GM12878 (cell line): ENCODE results near the gene VPS54. TPM values are rescaled to one million over a fixed set of nuclear protein-coding genes. Genes with fewer than 3 reads are reported as not detected.

ENCODE experiments used
- ATAC-seq: fragments of 200-7000 bp; cut with Tn5 transposase; 3 replicates; pipeline ENCODE4 v1.9.1; 2020; ENCODE audit warnings: mild to moderate bottlenecking, moderate library complexity
- BruUV-seq: library from RNA; stranded (reverse); fragments of 400-500 nt; replicated peaks from 2 replicates; lab custom pipeline; 2021; lab: Mats Ljungman, UMichigan
- CTCF ChIA-PET: fragments of 300-600 bp; sonication (Branson Sonifier 250); formaldehyde crosslinking; extraction: SDS; loops from one replicate; lab custom pipeline; 2021; ENCODE audit warnings: inconsistent platforms; lab: Yijun Ruan, JAX
- POLR2A ChIA-PET: fragments of 350-600 bp; formaldehyde crosslinking; extraction: SDS; loops from one replicate; lab custom pipeline; 2021; ENCODE audit warnings: inconsistent platforms; lab: Charles Lee
- RAD21 ChIA-PET: fragments of 300-600 bp; sonication (Branson Sonifier 250); formaldehyde crosslinking; loops from one replicate; lab custom pipeline; 2023; ENCODE audit warnings: antibody characterized with exemption; ENCODE audit not compliant: unreplicated experiment; lab: Charles Lee
- SMC1A ChIA-PET: fragments of 300-600 bp; sonication (Branson Sonifier 250); formaldehyde crosslinking; loops from one replicate; lab custom pipeline; 2023; ENCODE audit not compliant: unreplicated experiment, uncharacterized antibody; lab: Charles Lee
- DNase-seq: peaks from one replicate; pipeline ENCODE4 v3.0.0-alpha.2; 2011; ENCODE audit warnings: low read depth, low spot score
- FAIRE-seq: peaks from 3 replicates; lab custom pipeline; 2011; peaks lifted over from hg19 to GRCh38; lab: Jason Lieb, UNC
- H2AFZ ChIP-seq: 2 replicates; pipeline ENCODE4 v1.6.0; 2011; ENCODE audit warnings: low read depth, low read length, control low read depth; ENCODE audit not compliant: control insufficient read depth
- H3K27ac ChIP-seq: 2 replicates; pipeline ENCODE4 v1.5.1; 2011; ENCODE audit warnings: control low read depth; ENCODE audit not compliant: control insufficient read depth, insufficient read depth
- H3K27me3 ChIP-seq, 2 experiments: replicated peaks in 1 of 2; 2 replicates each; pipeline versions ENCODE4 v1.6.0 to v1.6.1; 2011; ENCODE audit warnings: low read length in 1 of 2; ENCODE audit not compliant: control insufficient read depth in 2 of 2, insufficient read depth in 2 of 2
- H3K36me3 ChIP-seq, 2 experiments: 2 replicates each; pipeline ENCODE4 v1.5.1; 2011; ENCODE audit warnings: low read length in 1 of 2; ENCODE audit not compliant: control insufficient read depth in 2 of 2, insufficient read depth in 2 of 2
- H3K4me1 ChIP-seq: 2 replicates; pipeline ENCODE4 v1.6.1; 2011; ENCODE audit warnings: mild to moderate bottlenecking, low read length, moderate library complexity, mixed read lengths; ENCODE audit not compliant: control insufficient read depth, insufficient read depth
- H3K4me2 ChIP-seq: 2 replicates; pipeline ENCODE4 v1.6.0; 2011; ENCODE audit warnings: control low read depth; ENCODE audit not compliant: control insufficient read depth, insufficient read depth
- H3K4me3 ChIP-seq: fragments of 200-600 bp; sonication (generic); 2 replicates; pipeline ENCODE4 v1.5.1; 2016
- H3K79me2 ChIP-seq: 2 replicates; pipeline ENCODE4 v1.6.0; 2011; ENCODE audit warnings: low read length; ENCODE audit not compliant: control insufficient read depth, insufficient read depth
- H3K9ac ChIP-seq: 2 replicates; pipeline ENCODE4 v1.8.0; 2011; ENCODE audit warnings: low read length, control low read depth, mixed read lengths; ENCODE audit not compliant: control insufficient read depth, insufficient read depth
- H3K9me3 ChIP-seq: replicated peaks from 3 replicates; pipeline ENCODE4 v1.5.1; 2011; ENCODE audit warnings: mild to moderate bottlenecking, low read length; ENCODE audit not compliant: control insufficient read depth, insufficient read depth
- H4K20me1 ChIP-seq: 2 replicates; pipeline ENCODE4 v1.6.0; 2011; ENCODE audit not compliant: control insufficient read depth, insufficient read depth
- CBFB ChIP-seq: IDR thresholded peaks from 2 replicates; pipeline ENCODE4 v1.6.1; 2016; ENCODE audit warnings: antibody characterized with exemption, low read depth
- CBX3 ChIP-seq: fragments of 200-600 bp; sonication (generic); IDR thresholded peaks from 2 replicates; pipeline ENCODE4 v1.6.1; 2016; ENCODE audit warnings: low read depth, borderline replicate concordance
- ESRRA ChIP-seq: IDR thresholded peaks from 2 replicates; pipeline ENCODE4 v1.6.1; 2012; ENCODE audit warnings: mild to moderate bottlenecking, low read length, improper control_type of control experiment
- FOXM1 ChIP-seq: IDR thresholded peaks from 2 replicates; pipeline ENCODE4 v1.6.1; 2012; ENCODE audit warnings: low read depth, mild to moderate bottlenecking, inconsistent platforms, low read length, moderate library complexity
- JUNB ChIP-seq: IDR thresholded peaks from 2 replicates; pipeline ENCODE4 v1.6.1; 2016; ENCODE audit warnings: antibody characterized with exemption, mild to moderate bottlenecking
- NR2C1 ChIP-seq: fragments of 450-650 bp; IDR thresholded peaks from 2 replicates; pipeline ENCODE4 v1.6.1; 2017; ENCODE audit warnings: antibody characterized with exemption, mild to moderate bottlenecking, moderate library complexity
- NR2C2 ChIP-seq: IDR thresholded peaks from 2 replicates; pipeline ENCODE4 v1.6.1; 2011; ENCODE audit warnings: borderline replicate concordance, low read depth; ENCODE audit not compliant: control insufficient read depth, insufficient read length
- PKNOX1 ChIP-seq: fragments of 450-650 bp; IDR thresholded peaks from 2 replicates; pipeline ENCODE4 v1.6.1; 2016; ENCODE audit warnings: mild to moderate bottlenecking
- PML ChIP-seq: IDR thresholded peaks from 2 replicates; pipeline ENCODE4 v1.6.1; 2012; ENCODE audit warnings: low read length, inconsistent platforms
- SPI1 ChIP-seq: IDR thresholded peaks from 2 replicates; pipeline ENCODE4 v1.6.1; 2011; ENCODE audit warnings: low read depth, mild to moderate bottlenecking, low read length, moderate library complexity, borderline replicate concordance; ENCODE audit not compliant: insufficient read depth
- SRF ChIP-seq, 2 experiments: IDR thresholded peaks; 2 replicates each; pipeline ENCODE4 v1.6.1; 2011; ENCODE audit warnings: low read depth in 2 of 2, low read length in 2 of 2, mild to moderate bottlenecking in 1 of 2, moderate library complexity in 1 of 2
- STAT1 ChIP-seq: fragments of 450-650 bp; conservative IDR thresholded peaks from 2 replicates; pipeline ENCODE4 v1.6.1; 2014; ENCODE audit warnings: antibody characterized with exemption, mild to moderate bottlenecking
- SUPT20H ChIP-seq: IDR thresholded peaks from 2 replicates; pipeline ENCODE4 v1.6.1; 2011; ENCODE audit warnings: low read depth, mild to moderate bottlenecking, low read length, moderate library complexity, borderline replicate concordance; ENCODE audit not compliant: control insufficient read depth
- SUZ12 ChIP-seq: fragments of 200-600 bp; sonication (generic); IDR thresholded peaks from one replicate; pipeline ENCODE4 v1.6.1; 2018; ENCODE audit warnings: antibody characterized with exemption, mild to moderate bottlenecking; ENCODE audit not compliant: unreplicated experiment
- TARDBP ChIP-seq: IDR thresholded peaks from 2 replicates; pipeline ENCODE4 v1.6.1; 2016; ENCODE audit warnings: borderline replicate concordance
- ZNF207 ChIP-seq: fragments of 450-650 bp; IDR thresholded peaks from 2 replicates; pipeline ENCODE4 v1.6.1; 2014; ENCODE audit warnings: antibody characterized with exemption, mild to moderate bottlenecking, borderline replicate concordance
- ZNF384 ChIP-seq: IDR thresholded peaks from 2 replicates; pipeline ENCODE4 v1.6.1; 2012; ENCODE audit warnings: low read depth, mild to moderate bottlenecking, low read length, improper control_type of control experiment, borderline replicate concordance
- ZNF622 ChIP-seq: fragments of 450-650 bp; IDR thresholded peaks from 2 replicates; pipeline ENCODE4 v1.6.1; 2017; ENCODE audit warnings: mild to moderate bottlenecking, inconsistent platforms
- WGBS: methylation state at CpG from one replicate; pipeline ENCODE4 v1.1.6; 2016; ENCODE audit warnings: low lambda C conversion rate; ENCODE audit not compliant: insufficient replicate concordance, insufficient coverage; ENCODE audit errors: missing lambda C conversion rate; 5-methylcytosine and 5-hydroxymethylcytosine counted together
- in situ Hi-C: fragments of 300-500 bp; cut with MboI; formaldehyde crosslinking; loops from 9 replicates; pipeline ENCODE4 v1.14.3; 2018; ENCODE audit warnings: mixed read lengths
- intact Hi-C: fragments of 100-400 bp; cut with micrococcal nuclease; formaldehyde crosslinking; loops from one replicate; pipeline ENCODE4 v1.14.2; 2022; ENCODE audit not compliant: unreplicated experiment
- polyA plus RNA-seq, 11 experiments: library from polyadenylated mRNA; depleted of rRNA in 4 of 11; unstranded in 6 of 11; stranded (reverse) in 5 of 11; fragments of >200 nt; fragmentation: Nextera tagmentation in 4 of 11; fragmentation: Illumina TruSeq in 1 of 11; extraction: Ambion mirVana in 4 of 11; extraction: Trizol in 1 of 11; gene quantifications; 1 replicate in 1 of 11; 2 replicates in 10 of 11; pipeline versions ENCODE4 v1.2.1 to v1.2.3, GENCODE V29; 2011 to 2016; ENCODE audit warnings: inconsistent platforms in 2 of 11, missing spikeins in 2 of 11, low read depth in 1 of 11
- total RNA-seq, 4 experiments: library from RNA; depleted of rRNA in 3 of 4; stranded (reverse); fragments of >200 nt in 3 of 4; fragmentation: Illumina TruSeq in 1 of 4; extraction: Trizol in 1 of 4; gene quantifications; 2 replicates each; pipeline versions ENCODE4 v1.2.1 to v1.2.3, GENCODE V29; 2013 to 2021
- TF ChIP-seq, protein P1 (sequence below): IDR thresholded peaks from 2 replicates; pipeline ENCODE4 v1.6.1; 2011; ENCODE audit warnings: mild to moderate bottlenecking, low read depth, low read length, moderate library complexity; ENCODE audit not compliant: insufficient replicate concordance

VPS54 gene
- total and polyA plus RNA-seq, 10 of the 15 experiments (the other 5 are each of a cell fraction or from before 2014, with no cell fraction given), result 1.6 to 16.2 (median 9.3) TPM

GRCh38 chr2:63902149-63902548 lies 117.1 kb downstream of the VPS54 start:
- BruUV-seq, result no TSS peak
- CTCF ChIA-PET, result no interaction called here
- Histone ChIP-seq H3K27ac (no peak overlapping the region), H4K20me1 (no peaks in the 10 kb centered on the region), H3K79me2 (no peaks in the 10 kb centered on the region), H2AFZ (no peak overlapping the region), H3K4me3 (no peak overlapping the region), H3K36me3 (peaks cover 0 to 11% of the 10 kb centered on the region in 2 experiments; a peak in 3 of 4 replicates), H3K9ac (no peak overlapping the region), H3K27me3 (no peaks in the 10 kb centered on the region), H3K4me1 (no peaks in the 10 kb centered on the region), H3K4me2 (no peak overlapping the region), H3K9me3 (peaks cover 15% of the 10 kb centered on the region)
- DNase-seq (no peak), ATAC-seq (no peak), FAIRE-seq (no peak)
- RAD21 ChIA-PET, result no interaction called here
- SMC1A ChIA-PET, result interaction anchor here (1.0 kb wide), 1 partner anchor 23 kb away, joined by 3 read pairs; no protein-coding TSS in a partner anchor
- in situ Hi-C loops (no loop called here), intact Hi-C loops (no loop called here)
- TF ChIP-seq SPI1 (no peak), NR2C1 (no peak), SRF (IDR thresholded peaks at IDR 0.05; ENCODE audit: low read depth in 2 of 2, low read length in 2 of 2) (no peak), ZNF622 (no peak), PKNOX1 (no peak), ZNF384 (no peak)
- POLR2A ChIA-PET, result no interaction called here

- Histone ChIP-seq H3K27me3 (no peaks in the 10 kb centered on the region), H4K20me1 (no peaks in the 10 kb centered on the region), H2AFZ (no peak overlapping the region), H3K27ac (no peak overlapping the region), H3K4me3 (no peak overlapping the region), H3K36me3 (peaks cover 0 to 9% of the 10 kb centered on the region in 2 experiments), H3K4me1 (no peaks in the 10 kb centered on the region), H3K4me2 (no peak overlapping the region), H3K9me3 (peaks cover 14% of the 10 kb centered on the region), H3K79me2 (no peaks in the 10 kb centered on the region), H3K9ac (no peak overlapping the region)
- ChIA-PET POLR2A (interaction anchor here (0.6 to 0.9 kb wide), 2 partner anchors 49 to 59 kb away, joined by 3 read pairs; no protein-coding TSS in a partner anchor), CTCF (interaction anchor here (0.9 to 1.6 kb wide), 5 partner anchors 9 to 200 kb away, joined by 3 to 7 read pairs (median 3); no protein-coding TSS in a partner anchor), RAD21 (interaction anchor here (0.9 kb wide), 1 partner anchor 38 kb away, joined by 5 read pairs; no protein-coding TSS in a partner anchor), SMC1A (interaction anchor here (0.5 to 2.0 kb wide), 5 partner anchors 15 to 409 kb away, joined by 3 to 6 read pairs (median 3); no protein-coding TSS in a partner anchor)
- DNase-seq (no peak), FAIRE-seq (no peak), ATAC-seq (no peak)
- intact Hi-C loops, result no loop called here
- WGBS, result 96% methylated on average over 1 of the region's 1 CpG
- BruUV-seq, result no TSS peak
- in situ Hi-C loops, result no loop called here
- no peak for TF ChIP-seq ESRRA
- TF ChIP-seq SUZ12, result no peak
- TF ChIP-seq, protein P1, sequence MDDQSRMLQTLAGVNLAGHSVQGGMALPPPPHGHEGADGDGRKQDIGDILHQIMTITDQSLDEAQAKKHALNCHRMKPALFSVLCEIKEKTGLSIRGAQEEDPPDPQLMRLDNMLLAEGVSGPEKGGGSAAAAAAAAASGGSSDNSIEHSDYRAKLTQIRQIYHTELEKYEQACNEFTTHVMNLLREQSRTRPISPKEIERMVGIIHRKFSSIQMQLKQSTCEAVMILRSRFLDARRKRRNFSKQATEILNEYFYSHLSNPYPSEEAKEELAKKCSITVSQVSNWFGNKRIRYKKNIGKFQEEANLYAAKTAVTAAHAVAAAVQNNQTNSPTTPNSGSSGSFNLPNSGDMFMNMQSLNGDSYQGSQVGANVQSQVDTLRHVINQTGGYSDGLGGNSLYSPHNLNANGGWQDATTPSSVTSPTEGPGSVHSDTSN, result no peak
- no peak for TF ChIP-seq PML
- no peak for TF ChIP-seq TARDBP
- no peak for TF ChIP-seq JUNB
- no peak for TF ChIP-seq FOXM1
- no peak for TF ChIP-seq ZNF207
- no peak for TF ChIP-seq NR2C2
- TF ChIP-seq STAT1, result no peak
- no peak for TF ChIP-seq SUPT20H
- no peak for TF ChIP-seq CBX3
- TF ChIP-seq CBFB, result no peak
Observed at GRCh38 chr2:63899639-63900038, 119.6 kb downstream of the VPS54 start.
